ENCODE results near the gene SEMA5B.

Gene SEMA5B

DNA sequence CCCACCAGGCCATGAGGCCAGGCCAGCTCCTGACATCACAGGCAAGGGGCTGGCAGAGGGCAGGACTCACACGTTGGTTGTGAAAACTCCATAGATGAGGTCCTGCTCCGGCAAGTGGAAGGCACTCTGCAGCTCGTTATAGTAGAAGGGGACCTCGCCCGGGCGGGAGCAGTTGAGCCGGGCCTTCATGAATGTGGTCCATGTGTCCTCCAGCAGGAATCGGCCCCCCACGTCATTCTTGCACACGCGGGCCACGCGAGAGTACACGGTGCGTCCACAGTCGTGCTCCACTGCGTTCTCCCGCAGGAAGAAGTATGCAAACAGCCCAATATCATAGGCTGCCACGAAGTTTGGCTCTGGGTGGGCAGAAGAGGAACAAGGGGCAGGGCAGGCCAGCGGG, 101.2 kb downstream of the SEMA5B start:
- DNase-seq (ENCODE audit: low spot score): no peak

DNA sequence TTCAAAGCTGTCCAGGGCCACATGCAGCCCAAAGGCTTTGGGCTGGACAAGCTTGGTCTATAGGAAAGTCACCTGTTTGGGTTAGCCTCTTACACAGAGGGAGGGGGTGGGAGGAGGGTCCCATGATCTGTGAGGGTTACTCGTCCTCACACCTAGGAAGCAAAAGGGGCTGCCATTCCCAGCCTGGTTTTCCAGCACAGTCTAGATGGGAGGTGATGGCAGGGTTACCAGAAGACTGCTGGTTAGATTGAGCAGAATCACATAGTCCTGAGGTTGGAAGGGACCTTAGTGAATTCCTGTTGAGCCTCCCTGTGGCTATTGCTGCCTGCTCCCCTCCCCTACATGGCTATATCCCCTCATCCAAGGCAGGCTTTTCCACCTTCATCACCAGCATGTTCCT, 101.8 kb downstream of the SEMA5B start:
- no peak for DNase-seq (ENCODE audit: low spot score)

DNA sequence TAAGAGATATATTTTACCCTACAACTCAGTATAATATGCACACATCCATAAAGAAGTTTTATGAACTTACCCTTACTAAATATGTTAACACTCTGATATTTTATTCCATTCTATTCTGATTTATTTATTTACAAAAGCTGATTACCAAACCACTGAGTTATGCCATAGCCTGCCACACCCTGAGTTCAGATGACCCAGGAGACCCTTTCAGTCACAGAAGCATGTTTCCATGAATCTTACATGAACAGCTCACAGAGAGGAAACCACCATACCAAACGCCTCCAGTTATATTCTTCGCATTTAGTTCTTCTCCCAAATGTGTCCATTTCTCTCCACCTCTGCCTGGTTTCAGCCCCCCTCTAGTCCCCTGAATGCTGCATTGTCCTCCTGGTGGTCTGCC, 103.5 kb downstream of the SEMA5B start:
- DNase-seq (ENCODE audit: low spot score): no peak

DNA sequence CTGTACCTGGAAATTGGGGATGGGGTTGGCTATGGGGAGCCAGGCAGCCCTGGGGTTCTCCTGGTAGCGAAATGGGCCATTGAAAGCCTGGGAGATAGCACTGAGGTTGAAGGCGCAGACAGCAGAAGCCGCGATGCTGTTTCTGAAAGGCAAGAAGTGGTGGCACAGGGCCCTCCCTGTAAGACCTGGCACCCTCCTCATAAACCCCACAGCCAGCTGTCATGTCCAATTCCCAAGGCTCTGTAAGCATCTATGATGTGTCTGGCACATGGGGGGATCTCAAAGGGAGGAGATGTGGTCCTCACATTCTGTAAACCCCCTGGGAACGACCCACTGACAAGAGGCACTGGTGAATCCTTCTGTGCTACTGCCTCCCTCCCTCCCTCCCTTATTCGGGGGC, 104.0 kb downstream of the SEMA5B start:
- no peak for DNase-seq (ENCODE audit: low spot score)

DNA sequence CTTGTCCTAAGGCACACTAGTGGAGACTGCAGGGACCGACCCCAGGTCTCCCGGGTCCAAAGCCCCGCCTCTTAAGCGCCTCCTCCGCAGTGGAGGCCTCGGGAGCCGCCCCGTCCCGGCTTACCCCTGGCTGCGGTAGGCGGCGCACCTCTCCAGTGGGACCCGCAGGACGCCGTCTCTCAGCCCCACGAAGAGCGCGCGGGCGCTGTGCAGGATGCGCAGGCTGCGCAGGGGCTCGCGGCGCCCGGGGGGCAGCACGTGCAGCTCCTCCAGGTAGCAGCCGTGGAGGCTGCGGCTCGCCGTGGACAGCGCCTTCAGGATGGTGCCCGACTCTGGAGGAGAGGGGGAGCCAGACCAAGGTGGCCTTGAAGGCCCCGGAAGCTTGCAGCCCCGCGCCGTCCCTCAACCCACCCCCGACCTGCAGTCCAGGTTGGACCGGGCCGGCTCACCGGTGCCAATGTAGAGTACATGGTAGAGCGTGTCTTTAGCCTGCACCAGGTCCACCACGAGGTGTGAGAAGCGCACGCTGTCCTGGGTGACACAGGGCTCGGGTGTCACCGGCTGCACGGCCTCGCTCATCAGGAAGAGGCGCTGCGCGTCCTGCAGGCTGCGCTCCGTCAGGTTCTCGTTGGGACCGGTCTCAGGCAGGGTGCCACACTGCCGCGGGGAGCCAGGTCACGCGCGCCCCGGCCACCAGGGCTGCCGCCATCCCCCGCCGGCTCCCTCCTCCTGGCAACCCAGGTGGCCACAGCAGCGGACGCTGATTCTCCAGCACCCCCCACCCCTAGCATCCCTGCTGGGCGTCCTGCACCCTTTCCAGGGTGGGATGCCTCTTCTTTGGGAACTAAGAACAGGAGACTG, 105.5 kb downstream of the SEMA5B start:
- DNase-seq (ENCODE audit: low spot score): peak; percentile 93

DNA sequence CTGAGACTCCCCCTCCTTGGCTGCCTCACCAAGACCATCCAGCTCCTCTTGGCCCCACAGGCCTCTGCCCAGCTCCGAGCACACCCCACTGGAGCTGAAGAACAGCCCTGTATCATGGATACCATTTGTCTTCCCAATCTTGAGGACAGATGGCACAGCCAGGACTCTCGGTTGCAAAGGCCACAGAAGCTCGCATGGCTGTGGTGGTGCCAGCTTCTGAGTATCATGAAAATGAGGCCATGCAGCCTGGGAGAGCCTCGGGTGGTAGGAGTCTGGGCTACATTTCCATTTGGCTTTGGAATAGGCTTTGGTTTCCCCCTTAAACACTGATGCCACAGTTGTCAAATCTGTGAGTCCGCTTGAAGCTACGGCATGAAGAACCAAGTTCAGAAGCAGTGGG, 106.6 kb downstream of the SEMA5B start:
- no peak for DNase-seq (ENCODE audit: low spot score)

DNA sequence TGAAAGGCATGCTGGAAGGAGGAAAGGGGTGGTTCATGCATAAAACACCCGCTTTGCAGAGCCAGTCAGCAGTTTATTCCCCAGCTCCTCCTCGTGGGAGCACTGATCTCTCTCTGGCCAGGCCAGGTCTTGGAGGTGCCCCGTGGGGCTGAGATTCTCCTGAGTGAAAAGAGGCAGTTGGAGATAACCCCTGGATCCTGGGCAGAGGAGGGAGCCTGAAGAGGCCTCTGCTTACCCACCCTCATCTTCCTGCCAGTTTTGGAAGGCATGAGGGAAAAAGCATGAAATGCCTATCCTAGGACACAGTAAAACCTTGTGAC, 108.3 kb downstream of the SEMA5B start:
- no peak for DNase-seq (ENCODE audit: low spot score)

DNA sequence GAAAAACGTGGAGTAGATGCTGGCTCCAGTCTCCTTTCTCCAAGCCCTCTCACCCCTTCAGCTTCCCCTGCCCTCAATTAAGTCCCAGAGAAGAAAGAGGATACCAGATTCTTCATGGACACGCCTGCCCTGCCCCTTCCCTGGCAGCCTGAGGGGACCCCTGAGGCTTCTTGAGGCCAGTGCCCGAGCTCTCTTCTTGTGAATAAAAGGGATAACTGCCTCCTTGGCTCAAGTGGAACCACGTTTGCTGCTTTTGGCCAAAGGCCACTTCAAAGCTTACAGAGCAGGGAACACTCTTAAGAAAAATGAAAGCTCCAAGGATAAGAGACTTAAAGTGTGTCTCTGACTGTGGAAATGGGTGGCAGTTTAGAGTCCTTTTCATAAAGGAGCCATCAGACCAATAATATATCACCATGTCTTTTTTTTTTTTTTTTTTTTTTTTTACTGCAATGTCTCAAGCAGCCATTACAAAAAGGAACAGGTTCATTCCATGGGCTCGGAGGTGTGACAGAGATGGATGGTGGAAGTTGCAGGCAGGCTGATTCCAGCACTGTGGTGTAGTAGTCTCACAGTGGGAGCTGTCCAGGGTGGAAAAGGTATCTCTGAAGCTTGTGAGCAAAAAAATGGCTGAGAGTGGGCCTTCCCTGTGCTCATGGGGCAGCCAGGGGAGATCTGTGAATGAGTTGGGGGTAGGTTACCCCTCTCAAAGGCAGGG, 108.8 kb downstream of the SEMA5B start:
- DNase-seq (ENCODE audit: low spot score): no peak

DNA sequence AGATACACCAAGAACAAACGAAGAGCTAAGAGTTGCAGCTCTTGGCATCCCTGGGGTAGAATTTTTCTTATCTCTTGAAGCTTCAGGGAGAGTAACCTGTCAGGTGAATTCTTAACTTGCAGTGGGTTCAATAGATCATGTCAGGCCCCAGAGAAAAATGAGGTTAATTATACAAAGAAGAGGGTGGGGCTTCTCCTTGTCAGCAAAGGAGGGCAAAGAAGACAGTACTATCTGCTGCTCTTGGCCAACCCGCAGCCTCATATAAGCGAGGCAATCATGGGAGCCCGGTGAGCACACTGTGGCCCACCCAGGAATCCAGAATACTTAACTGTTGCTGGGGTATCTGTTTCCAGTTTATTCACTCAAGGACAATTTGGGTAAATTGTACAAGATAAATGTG, 110.2 kb downstream of the SEMA5B start:
- no peak for DNase-seq (ENCODE audit: low spot score)

DNA sequence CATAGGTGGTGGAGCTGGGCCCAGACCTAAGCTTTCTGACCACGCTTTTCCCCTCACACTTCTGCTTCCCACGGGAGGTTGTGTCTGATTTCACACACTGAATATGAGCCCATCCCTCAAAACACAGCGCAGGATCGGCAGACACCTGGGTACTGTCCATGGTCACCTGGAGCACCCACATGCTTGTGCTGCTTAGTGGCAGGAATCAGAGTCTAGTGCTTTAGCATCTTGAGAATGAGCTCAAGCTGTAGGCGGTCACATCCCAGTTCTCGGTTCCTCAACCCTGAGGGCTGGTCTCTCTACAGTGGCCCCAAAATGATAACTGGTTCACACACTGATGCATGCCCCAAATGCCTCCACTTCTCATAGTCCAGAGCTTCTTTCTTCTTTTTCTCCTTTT, 111.0 kb downstream of the SEMA5B start:
- no peak for DNase-seq (ENCODE audit: low spot score)

DNA sequence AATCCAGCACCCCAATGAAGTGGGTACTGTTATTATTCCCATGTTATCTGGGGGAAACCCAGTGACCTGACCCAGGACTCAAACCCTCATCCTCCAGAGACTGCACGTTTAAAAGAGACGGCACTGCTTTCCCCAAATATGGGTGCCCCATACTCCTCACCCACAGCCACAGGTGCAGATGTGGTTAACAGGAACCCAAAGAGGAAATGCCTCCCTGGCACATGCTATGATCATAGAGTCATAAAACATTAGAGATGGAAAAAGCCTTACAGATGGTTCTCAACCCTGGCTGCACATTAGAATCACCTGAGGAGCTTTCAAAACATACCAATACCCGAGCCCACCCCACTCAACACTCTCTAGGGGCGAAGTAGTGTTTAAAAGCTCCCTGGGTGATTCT, 111.5 kb downstream of the SEMA5B start:
- no peak for DNase-seq (ENCODE audit: low spot score)

DNA sequence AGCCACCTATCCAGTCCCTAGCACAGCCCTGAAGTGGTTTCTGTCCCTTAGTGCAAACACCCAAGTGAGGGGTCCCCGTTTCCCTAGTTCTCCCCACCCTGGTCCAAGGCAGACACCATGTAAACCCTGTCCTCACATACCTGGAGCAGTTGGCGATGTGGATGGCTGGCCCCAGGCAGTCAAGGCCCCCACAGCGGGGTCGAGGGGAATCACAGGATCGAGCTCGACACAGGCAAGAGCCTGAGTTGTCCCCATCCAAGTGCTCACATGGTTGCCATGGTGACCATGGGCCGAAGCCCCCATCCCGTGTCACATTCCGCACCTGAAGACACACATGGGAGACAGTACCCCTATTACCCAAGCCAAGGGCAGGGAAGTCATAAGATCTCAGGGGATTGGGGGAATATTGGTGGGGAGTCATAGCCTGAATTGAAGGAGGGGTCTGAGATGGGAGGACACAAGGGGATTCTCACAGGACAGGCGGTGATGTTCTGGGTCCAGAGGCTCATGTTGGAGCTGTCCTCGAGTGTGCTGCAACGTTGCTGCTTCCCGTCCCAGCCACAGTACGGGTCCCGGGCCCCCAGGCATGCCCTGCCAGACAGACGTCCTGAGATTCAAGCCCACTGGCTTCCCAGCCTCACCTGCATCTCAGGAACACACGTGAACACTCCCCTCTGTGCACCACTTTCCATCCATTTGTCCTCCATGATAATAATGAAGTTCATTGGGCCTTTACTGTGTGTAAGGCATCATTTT, 112.1 kb downstream of the SEMA5B start:
- no peak for DNase-seq (ENCODE audit: low spot score)

DNA sequence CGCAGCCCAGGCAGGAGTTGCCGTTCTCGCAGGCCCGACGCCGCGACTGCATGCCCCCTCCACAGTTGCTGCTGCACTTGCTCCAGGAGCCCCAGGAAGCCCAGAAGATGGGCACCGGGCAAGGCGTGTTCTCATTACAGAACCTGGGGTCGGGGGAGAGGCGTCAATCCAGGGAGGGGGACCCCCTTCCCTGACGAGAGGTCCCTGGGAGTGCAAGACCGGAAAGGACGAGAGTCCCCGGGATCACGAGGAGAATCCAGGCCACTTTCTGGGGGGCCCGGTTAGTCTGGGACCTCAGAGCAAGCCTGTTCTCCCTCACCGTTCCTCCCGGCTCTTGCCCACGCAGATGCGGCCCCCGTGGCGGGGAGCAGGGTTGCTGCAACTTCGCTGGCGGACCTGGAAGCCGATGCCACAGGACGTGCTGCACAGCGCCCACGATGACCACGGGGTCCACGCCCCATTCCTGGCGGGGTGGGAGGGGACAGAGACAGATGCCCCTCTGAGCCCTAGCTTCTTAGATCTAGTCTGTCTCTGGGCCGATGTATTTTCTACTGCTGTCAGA, 113.9 kb downstream of the SEMA5B start:
- DNase-seq (ENCODE audit: low spot score): no peak

DNA sequence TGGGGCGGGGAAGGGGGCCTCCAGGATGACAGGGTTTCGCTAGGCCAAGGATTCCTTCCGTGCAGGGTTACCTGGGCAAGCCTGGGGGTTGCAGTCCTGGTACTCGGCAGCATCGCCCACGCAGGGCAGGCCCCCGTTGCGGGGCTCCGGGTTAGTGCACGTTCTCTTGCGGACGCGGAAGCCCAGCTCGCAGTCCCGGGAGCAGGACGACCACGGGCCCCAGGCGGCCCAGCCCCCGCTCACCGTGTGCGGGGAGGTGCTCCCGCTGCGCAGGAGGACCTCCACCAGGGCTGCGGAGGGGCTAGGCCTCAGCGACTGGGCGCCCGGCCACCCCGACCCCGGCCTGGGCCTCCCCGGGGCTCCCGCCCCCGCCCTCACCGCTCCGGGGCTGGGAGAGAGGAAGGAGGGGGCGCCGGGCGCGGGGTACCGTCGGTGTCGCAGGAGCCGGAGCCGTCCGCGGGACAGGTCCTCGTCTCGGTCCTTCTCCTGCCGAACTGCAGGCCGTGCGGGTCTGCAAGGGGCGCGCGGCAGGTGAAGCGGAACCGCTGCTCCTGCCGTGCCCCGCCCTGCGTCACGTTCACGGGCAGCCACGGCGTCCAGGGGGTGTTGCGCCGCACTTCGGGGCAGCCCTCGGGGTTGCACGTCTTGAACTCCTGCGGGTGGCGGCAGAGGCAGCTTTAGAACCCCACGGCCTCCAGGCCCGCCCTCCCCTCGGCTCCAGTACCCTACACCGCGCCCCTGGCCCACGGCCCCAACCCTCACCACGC, 114.6 kb downstream of the SEMA5B start:
- DNase-seq (ENCODE audit: low spot score): peak; percentile 9

DNA sequence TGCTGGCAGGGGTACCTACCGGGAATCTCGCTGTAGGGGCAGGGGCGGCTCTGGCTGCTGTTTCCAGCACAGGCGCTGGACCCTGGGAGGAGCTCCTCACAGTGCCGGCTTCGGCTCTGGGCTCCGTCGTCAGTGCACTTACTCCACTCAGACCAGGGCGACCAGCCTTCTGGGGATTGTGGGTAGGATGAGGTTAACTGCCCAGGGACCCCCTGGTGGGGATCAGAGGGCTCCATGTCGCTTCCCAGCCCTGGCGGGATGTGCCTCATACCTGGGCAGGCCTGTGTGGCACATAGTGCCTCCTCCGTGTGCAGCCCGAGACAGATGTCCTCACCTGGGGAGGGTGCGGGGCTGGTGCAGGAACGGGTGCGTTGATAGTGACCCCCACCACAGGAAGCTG, 115.7 kb downstream of the SEMA5B start:
- no peak for DNase-seq (ENCODE audit: low spot score)

DNA sequence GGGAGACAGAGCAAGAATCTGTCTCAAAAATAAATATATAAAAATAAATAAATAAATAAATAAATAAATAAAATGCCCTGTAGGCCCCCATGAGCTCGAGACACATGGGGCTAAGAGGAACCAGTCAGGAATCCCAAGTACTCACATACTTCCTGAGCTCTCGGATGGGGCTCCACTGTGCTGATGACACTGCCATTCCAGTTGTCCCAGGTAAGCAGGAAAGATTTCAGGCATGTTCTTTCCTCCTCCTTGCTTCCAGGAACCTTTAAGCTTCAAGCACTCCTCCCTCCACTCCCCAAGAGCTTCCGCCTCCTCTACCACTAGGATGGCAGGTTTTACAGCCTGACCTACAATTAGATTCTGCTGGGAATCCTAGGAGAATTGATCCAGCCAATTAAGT, 119.3 kb downstream of the SEMA5B start:
- DNase-seq (ENCODE audit: low spot score): peak; percentile 6

DNA sequence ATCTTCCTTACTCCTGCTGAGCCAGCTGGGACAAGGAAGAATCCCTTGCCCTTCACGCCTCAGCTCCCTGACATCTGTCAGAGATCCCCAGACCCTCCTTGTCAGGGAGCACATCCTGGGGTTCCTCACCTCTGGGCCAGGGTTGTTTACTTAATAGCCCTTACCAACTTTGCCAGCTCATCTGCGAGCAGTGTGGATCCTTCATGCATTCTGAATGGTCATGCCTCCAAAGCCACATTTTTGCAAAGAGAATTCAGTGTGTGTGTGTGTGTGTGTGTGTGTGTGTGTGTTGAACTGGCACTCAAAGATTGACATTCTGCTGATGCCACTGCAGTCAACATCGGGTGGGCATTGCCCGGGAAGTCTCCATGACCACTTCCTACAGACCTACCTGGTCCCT, 120.1 kb downstream of the SEMA5B start:
- DNase-seq (ENCODE audit: low spot score): no peak

DNA sequence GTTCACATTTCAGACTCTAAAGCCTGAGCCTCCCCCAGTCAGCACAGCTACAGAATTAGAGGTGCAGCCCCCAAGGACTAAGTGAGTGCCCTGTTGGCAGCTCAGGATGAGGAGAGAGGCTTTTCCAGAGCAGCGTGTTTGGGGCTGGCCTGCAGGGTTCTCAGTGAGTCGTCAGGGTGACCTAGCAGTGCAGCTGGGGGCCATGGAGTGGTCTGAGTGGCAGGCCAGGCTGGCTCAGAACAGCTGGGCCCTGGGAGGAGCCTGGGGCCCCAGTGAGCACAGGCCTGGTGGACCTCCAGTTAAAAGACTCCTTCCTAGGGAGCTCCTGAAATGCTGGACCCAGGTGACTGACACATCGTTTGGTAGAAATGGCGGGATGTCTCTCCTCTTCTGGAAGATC, 124.4 kb downstream of the SEMA5B start:
- peak; percentile 4 for DNase-seq (ENCODE audit: low spot score)

DNA sequence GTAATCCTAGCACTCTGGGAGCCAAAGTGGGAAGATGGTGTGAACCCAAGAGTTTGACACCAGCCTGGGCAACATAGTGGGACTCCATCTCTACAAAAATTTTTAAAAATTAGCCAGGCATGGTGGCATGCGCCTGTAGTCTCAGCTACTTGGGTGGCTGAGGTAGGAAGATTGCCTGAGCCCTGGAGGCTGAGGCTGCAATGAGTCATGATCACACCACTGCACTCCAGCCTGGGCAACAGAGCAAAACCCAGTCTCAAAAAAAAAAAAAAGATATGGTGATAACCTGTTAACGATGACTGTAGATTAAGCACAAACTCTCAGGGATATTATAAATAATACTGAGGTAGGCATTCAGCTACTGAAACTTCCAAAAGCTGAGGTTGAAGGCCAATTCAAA, 125.2 kb downstream of the SEMA5B start:
- DNase-seq (ENCODE audit: low spot score): no peak

DNA sequence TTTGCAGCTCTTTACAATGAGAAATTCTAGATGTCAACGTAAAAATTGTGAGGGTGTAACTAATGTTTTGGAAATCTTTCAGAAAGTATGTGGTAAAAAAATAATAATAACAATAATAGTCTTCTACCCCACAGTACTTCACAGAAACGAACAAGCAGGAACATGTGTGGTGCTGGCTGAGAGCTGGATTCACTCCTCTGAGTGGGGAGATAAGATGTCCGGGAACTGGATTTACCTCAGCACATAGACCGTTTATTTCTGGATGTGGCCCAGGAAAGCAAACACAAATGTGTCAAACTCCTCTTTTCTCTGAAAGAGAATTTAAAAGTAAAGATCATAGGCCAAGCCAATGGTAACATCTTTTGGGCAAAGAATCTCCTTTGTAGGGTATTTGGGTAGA, 129.3 kb downstream of the SEMA5B start:
- DNase-seq (ENCODE audit: low spot score): no peak

DNA sequence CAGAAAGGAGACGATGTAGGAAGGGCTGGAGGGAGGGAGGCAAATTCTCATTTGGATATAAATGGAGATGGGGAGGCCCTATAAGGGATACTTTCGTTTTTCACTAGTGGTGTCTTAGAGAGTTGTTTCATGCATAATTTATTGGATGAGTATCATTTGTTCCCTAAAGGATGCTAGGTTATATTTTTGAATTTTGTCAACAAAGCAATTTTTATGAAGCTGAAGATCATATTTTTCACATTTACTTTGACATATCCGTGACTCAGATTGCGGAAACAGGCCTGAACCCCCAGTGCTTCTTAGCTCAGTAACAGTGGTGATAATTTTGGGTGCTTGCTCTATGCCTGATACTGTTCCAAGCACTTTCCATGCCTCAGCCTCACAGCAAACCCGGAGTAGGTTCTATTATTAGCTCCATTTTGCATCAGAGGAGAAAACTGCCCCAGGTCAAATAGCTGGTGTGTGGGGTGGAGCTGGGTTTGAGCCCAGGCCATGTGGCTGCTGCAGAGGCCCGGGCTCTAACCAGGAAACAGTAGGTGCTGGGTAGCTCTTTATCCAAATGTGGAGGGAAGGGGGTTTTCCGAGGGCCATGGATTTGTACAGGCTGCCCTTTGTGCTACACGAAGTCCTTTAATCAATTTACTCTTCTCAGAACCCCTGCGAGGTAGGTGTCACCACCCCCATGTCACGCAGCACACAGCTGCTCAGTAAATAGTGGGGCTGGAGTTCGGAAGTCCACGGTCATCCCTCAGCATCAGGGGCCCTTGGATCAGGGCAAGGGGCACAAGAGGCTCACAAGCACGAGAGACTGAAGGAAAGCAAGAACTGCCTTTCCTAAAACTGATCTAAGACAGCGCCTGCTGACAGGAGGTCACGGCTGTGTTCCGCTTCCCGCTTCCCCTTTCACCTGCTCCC, 133.6 kb downstream of the SEMA5B start:
- DNase-seq (ENCODE audit: low spot score): peak; percentile 20

All from HuH-7.5 (cell line).